Measurements from ENCODE around the gene TGFB1I1.
A peak's percentile ranks its signal among the peaks of the same experiment; 100 is the strongest.
"Not testable (repeated sequence)": the region's sequence is repeated elsewhere in the genome, so short reads cannot be mapped to it uniquely, and the experiment has no call there.

The TGFB1I1 gene

DNA sequence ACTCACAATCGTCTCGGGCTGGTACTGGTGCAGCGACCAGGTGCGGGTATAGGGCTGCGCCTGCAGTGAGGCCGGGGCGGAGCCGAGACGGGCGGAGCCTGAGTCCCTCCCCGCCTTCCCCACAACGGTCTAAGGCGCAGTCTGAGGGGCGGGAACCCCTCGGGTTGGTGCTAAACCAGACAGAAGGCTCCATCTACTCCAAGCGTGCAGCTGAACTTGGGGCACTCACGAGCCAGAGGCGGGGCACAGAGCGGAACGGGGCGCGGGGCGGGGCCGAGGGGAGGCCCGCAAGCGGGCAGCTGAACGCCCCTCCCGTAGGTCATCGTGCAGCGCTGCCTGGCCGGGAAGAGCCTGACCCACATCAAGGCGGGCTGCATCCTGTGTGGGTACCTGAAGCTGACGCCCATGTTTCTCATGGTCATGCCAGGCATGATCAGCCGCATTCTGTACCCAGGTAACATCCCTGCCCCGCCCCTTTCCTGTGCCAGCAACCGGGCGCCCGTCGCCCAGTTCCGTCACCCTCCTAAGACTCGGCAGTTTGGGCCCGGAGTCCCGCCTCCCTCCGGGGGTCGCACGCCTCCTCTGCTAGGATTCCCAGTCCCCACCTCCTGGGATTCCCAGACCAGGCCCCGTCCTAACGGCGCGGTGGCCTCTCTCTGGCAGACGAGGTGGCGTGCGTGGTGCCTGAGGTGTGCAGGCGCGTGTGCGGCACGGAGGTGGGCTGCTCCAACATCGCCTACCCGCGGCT, 15.9 kb downstream of the TGFB1I1 start:
- DNase-seq (ENCODE audit: low spot score), result peak; percentile 79

DNA sequence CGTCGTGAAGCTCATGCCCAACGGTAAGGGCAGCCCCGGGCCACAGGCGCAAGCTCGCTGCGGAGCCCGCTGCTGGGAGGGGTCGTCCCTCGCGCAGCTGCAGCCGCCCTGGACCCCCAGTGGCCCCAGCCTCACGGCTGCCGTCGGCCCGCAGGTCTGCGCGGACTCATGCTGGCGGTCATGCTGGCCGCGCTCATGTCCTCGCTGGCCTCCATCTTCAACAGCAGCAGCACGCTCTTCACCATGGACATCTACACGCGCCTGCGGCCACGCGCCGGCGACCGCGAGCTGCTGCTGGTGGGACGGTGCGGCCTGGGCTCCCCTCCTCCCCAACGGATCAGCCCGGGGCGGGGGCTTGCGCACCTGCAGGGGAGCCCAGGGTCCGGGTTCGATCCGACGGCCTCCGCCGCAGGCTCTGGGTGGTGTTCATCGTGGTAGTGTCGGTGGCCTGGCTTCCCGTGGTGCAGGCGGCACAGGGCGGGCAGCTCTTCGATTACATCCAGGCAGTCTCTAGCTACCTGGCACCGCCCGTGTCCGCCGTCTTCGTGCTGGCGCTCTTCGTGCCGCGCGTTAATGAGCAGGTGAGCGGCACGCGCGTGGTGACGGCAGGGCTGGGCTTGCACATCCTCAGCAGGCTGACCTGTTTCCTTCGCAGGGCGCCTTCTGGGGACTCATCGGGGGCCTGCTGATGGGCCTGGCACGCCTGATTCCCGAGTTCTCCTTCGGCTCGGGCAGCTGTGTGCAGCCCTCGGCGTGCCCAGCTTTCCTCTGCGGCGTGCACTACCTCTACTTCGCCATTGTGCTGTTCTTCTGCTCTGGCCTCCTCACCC, 16.7 kb downstream of the TGFB1I1 start:
- no peak for DNase-seq (ENCODE audit: low spot score)

DNA sequence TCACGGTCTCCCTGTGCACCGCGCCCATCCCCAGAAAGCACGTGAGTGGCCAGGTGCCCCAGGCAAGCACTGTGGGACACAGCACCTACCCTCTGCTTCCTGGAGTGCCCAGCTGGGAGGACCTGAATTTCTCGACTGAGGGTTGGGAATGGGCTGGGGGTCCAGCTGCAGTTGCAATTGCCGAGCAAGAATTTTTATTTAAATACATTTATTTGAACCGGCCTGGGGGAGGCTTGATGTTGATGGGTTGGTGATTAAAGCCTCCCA, 17.3 kb downstream of the TGFB1I1 start:
- DNase-seq (ENCODE audit: low spot score), result no peak

DNA sequence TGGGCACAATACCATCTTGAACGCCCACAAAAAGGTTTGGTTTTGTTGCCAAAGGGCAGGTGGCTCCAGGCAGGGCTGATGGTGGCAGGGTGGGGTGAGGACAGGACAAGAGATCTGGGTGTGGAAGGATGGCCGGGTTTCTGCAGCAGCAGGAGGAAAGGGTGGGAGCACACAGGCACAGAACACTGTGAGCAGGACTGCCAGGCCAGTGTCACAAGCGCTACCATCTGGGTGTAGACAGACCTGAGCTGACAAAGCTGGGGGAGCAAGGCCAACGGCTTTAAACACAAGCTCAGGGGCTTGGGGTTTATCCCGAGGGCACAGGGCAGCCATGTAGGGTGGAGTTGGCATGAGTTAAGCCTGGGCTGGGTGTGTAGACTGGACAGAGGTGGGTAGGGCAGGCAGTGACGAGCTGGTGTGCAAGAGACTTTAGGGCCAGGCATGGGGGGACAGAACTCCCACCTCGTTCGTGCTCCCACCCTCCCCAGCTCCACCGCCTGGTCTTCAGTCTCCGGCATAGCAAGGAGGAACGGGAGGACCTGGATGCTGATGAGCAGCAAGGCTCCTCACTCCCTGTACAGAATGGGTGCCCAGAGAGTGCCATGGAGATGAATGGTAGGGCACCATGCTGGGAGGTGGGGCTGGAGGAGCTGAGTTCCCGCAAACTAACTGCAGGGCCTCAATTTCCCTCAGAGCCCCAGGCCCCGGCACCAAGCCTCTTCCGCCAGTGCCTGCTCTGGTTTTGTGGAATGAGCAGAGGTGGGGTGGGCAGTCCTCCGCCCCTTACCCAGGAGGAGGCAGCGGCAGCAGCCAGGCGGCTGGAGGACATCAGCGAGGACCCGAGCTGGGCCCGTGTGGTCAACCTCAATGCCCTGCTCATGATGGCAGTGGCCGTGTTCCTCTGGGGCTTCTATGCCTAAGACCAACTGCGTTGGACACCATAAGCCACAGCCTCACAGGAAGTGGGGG, 17.9 kb downstream of the TGFB1I1 start:
- DNase-seq (ENCODE audit: low spot score), result no peak

DNA sequence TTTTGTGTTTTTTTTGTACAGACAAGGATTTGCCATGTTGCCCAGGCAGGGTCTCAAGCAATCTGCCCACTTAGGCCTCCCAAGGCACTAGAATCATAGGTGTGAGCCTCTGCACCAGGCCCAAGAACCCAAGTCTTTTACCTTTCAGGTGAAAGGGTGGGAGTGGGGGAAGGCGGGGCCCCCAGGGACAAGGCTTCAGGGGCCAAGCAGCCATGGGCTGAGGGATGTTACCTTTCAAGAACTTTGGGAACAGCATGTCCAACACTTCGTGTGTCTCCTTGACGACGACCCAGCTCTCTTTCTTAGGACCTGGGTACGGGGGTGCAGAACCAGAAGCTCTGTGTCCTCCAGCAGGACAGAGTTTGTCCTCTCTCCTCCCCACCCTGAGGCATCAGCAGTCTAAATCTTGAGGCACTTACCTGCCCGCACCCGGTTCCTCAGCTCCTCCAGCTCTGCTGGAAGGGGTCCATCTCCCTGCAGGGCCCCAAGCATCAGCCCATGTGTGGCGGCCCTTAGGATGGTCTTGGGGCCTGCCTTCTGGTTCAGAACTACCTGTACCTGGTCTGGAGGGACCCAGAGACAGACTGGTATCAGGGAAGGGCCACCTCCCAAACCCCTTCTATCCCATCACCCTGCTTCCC, 19.9 kb downstream of the TGFB1I1 start:
- no peak for DNase-seq (ENCODE audit: low spot score)

DNA sequence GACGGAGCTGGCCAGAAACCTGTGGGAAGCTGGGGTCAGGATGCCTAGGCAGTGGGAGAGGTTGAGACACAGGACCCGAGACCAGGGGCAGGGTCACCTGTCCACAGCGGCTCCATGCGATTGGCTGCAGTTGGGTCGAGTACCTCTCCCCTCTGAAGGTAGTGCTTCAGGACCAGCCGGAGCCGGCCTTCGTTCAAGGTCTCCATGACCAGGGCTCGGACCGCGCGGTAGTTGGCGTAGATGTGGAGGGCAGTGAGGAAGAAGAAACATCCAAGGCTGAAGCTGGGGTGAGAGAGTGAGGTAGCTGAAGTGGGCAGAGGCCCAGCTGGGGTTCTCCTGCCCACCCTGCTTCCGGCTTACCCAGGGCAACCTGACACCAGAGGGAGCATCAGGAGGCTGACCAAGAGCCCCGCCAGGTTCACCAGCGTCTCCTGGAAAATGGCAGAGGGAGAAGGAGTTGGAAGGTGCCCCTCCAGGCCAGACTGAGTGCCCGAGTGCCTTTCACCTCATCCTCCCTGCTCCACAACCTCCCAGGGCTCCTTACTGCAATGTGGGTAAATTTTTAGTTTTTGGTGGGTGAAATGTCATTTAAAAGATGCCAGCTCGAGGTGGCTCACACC, 21.7 kb downstream of the TGFB1I1 start:
- DNase-seq (ENCODE audit: low spot score), result no peak

DNA sequence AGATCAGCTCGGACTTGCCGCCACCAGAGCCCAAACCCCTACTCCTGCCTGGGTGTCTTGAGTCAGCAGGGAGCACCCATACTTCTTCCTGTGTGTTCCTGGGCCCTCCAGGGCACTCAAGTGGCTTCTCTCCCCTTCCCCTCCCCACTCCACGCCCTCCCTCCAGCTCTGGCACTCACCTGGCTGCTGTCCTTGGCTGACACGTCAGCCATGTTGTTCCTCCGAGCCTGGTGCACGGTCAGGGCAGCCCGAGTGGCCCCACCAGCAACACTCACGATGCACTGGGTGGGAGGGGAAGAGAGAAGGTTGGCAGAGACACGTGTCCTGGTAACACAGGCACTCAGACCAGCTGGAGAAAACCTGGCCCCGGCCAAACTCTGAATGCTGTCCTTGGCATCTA, 24.7 kb downstream of the TGFB1I1 start:
- no peak for DNase-seq (ENCODE audit: low spot score)

DNA sequence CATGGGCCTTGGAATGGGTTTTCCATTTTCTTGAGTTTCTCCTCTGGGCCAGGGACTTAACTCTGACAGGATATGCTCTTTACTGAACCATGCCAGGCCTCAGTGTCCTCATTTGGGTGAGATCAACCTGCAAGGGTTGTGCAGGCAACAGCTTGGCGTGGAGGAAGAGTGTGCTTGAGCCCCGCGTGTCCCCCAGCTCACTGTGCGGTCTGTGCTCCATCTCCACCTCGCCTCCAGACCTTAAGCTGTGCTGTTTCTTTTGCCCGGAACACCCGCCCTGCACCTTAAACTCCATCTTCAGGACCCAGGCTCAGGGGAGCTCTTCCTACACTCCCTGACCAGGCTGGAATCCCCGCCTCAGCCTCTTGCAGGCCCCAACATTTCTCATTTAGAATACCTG, 26.5 kb downstream of the TGFB1I1 start:
- DNase-seq (ENCODE audit: low spot score), result no peak

DNA sequence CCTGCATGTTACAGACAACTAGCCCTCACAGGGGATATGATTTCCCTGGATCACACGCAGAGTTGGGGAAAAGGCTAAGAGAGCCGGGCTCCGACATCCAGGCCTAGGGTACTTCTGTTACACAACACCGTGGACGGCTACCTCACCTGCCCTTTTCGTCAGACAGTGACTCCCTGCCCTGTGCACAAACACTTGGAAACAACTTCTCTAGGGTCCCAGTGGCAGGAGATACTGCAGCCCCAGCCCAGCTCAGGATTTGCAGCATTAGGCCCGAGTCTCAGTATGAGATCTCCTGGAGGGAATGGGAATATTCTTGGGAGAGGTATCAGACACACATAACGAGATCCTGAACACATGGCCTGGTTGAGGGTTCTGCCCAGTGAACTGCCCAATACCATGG, 28.0 kb downstream of the TGFB1I1 start:
- no peak for DNase-seq (ENCODE audit: low spot score)

DNA sequence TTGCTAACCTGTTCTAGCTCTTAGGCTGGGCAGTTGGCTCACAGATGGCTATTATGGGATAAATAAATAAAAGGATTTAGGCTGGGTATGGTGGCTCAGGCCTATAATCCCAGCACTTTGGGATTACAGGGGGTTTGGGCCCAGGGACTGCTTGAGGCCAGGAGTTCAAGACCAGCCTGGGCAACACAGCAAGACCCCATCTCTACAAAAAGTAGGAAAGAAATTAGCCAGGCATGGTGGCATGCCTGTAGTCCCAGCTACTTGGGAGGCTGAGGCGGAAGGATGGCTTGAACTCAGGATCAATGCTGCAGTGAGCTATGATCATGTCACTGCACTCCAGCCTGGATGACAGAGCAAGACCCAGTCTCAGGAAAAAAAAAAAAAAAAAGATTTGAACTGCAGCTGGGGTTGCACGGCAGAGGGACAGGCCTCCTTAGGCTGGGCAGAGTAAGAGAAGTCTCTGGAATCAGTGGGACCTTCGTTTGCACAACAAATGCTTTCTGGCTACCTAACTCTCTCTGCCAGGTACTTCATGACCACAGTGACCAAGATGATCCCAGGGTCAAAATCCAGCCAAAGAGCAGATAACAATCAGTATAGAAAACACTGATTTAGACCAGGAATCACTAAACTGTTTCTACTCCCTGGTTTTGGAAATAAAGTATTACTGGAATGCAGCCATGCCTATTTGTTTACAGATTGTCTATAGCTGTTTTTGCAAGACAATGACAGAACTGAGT, 29.4 kb downstream of the TGFB1I1 start:
- no peak for DNase-seq (ENCODE audit: low spot score)

DNA sequence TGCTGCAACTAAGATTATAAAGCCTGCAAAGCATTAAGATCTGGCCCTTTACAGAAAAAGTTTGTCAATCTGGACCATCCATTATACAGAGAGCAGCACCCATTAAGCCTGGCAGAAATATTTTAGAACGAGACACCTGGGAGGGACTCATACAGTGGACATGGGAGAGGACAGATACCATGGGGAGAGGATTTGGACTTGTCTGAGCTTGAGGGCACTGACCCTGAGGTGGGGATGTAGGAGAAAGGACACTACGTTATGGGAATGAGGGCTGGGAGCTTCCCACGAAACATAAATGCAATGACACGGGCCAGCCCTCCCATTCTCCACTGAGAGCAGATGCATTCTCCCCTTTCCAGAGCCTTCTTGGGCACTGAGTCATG, 30.0 kb downstream of the TGFB1I1 start:
- no peak for DNase-seq (ENCODE audit: low spot score)

DNA sequence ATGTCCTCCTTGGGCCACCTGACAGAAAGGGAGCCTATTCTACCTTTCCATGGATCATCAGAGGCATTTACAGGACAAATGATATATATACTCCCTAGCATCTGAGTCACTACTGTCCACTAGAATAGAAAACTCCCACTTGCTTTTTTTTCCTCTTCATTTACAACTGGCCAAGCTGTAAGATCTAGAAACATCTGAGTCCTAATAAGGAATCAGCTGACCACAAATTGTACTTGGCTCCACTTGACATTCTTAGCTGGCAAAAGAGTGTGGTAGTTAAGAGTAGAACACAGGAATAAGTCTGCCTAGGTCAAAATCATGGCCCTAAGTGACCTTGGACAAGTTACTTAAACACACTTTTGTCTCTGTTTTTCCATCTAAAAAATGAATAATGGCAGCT, 31.0 kb downstream of the TGFB1I1 start:
- no peak for DNase-seq (ENCODE audit: low spot score)

DNA sequence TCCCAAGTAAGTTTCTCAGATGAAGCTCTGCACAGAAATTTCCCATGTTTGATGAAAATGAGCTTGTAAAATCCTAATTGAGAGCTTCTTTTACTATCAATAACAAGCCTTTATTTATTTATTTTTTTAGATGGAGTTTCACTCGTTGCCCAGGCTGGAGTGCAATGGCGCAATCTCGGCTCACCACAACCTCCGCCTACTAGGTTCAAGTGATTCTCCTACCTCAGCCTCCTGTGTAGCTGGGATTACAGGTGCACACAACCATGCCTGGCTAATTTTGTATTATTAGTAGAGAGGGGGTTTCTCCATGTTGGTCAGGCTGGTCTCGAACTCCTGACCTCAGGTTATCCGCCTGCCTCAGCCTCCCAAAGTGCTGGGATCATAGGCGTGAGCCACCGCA, 31.6 kb downstream of the TGFB1I1 start:
- not testable (repeated sequence) for DNase-seq (ENCODE audit: low spot score)

DNA sequence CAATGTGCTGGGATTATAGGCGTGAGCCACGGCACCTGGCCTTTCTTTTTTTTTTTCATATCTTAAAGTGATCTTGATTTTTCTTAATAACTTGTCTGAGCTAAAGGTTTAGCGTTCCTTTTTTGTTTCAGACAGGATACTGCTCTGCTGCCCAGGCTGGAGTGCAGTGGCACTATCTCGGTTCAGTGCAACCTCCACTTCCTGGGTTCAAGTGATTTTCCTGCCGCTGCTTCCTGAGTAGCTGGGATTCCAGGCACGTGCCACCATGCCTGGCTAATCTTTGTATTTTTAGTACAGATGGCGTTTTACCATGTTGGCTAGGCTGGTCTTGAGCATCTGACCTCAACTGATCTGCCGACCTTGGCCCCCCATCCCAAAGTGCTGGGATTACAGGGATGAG, 32.2 kb downstream of the TGFB1I1 start:
- DNase-seq (ENCODE audit: low spot score), result no peak

DNA sequence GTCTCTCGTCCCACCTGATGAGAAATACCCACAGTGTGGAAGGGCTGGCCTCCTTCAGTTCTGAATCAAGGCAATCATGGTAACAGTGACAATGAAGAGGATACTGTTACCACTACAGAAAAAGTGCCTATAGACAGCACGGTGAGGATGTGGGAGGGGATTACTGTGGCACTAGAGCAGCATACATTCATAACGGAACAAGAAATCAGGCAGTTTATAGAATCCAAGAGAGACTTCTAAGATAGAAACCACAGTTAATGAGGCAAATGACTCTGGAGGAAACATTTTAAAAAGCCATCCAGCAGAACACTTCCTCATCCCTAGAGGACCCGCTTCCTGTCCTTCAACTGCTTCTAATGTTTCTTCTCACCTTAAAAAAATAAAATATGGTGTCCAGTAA, 33.5 kb downstream of the TGFB1I1 start:
- DNase-seq (ENCODE audit: low spot score), result no peak

DNA sequence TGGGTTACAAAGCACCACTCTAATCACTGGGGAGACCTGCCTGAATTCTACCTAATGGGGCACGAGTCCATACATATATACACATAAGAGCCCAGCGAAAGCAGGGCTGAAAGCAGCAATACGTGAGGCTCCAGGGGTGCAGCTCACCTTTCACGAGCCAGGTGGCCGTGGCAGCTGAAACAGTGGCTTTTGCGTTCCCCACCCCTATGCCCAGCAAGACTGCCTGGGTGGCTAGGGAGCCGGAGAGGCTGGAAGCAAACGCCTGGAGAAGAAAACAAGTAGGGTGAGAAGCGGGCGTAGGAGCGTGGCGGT, 35.6 kb downstream of the TGFB1I1 start:
- DNase-seq (ENCODE audit: low spot score), result no peak

DNA sequence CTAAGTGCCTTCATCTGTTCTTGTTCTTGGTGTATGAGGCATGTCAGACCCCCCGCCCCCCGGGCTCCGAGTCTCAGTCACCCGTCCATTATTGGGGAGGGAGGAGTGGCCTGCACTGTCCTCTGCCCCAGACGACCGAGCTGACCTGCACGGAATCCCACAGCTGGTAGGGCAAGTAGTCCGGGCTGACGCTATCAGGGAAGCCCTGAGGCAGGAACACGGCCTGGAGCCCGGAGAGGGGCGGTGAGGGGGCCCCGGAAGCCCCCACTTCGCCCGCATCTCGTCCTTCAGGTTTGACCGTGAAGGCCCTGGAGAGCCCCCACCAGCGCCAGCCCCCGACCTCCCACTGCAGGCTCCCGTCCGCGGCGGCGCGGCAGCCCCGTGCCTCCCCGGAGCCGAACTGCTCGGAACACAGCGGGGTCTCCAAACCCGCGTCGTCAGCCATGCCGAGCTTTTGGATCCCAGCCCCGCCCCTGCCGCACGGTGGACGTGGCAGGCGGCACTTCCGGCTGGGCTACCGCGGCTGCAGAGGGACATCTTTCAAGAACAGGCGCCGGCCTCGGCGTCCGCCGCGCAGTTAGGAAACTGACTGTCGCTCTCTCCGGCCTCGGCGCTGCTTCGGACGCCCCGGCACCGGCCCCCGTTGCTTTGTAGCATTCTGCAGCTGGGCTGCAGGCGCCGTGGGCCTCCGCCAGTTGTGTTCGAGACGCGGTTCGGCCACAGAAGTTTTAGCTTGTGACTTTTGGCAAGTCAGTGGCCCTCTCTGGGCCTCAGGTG, 36.2 kb downstream of the TGFB1I1 start, which contains the start of gene RUSF1:
TSS of gene RUSF1 (minus strand) at position 463 of the 777 bp plus-strand sequence. CDS start at position 445, 18 bp downstream.
- peak; percentile 82 for DNase-seq (ENCODE audit: low spot score)

DNA sequence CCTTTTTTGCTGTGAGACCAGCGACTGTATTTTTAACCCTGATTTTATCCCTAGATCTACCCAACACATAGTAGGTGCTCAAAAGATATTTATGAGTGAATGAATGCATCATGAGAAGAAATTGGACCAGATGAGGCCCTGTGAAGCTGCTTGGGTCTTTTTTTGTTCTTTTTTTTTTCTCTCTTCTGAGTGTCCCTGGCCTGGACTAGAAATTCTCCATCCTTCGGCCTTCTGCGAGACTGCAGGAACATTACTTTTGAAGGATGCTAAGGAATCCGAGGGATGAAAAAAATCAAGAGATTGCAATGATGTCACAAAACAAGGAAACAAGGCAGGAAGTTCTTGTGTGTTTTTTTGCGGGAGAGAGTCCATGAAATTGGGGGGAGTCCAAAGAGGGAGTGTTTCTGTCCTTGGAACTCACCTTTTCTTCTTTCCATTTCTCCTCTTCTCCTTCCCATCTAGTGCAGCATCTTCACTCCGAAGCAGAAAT, 36.8 kb downstream of the TGFB1I1 start:
- no peak for DNase-seq (ENCODE audit: low spot score)

DNA sequence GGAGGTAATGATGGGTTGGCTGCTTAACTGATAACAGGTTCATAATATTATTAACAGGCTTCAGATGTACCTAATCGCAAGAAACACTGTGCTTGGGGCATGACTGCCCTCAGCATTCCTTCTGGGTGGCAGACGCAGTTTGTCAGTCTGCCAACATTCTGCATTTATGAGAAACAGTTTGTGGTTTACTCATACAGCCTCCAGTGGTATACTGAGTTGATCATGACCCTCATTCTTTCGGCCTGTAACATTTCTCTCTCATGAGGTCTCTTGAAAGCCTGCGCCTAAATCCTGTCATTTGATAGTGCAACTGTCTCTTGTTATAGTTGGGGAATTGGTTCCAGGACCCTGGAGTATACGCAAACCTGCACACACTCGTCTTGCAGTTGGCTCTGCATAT, 41.2 kb downstream of the TGFB1I1 start:
- DNase-seq (ENCODE audit: low spot score), result no peak

DNA sequence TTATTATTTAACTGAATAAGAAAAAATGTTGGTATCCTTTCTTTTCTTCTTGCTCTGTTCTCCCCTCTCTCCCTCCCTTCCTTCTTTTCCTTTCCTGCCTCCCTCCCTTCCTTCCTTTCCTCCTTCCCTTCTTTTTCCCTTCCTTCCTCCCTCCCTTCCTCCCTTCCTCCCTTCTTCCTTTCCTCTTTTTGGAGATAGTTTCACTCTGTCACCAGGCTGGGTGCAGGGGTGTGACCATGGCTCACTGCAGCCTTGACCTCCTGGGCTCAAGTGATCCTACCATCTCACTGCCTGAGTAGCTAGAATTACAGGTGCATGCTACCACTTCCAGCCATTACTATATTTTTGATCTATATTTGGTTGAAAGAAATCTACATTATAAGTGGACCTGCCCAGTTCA, 41.9 kb downstream of the TGFB1I1 start:
- DNase-seq (ENCODE audit: low spot score), result no peak

Data from CD4-positive, alpha-beta T cell treated with Interleukin-2 at 100 ng/mL for 4 hours (primary cell).